ENCODE data around the gene GAB3. TPM values are rescaled to one million over a fixed set of nuclear protein-coding genes. Genes with fewer than 3 reads are reported as not detected.

GAB3 gene
- total and polyA plus RNA-seq, 2 donors (not counting 3 experiments of a cell fraction or from before 2014, with no cell fraction given), result 6.0 to 6.2 TPM

- no peaks in the 10 kb centered on the region for H3K27me3 ChIP-seq (ENCODE audit: control insufficient read depth in 2 of 2, insufficient read depth in 2 of 2, low read length in 2 of 2)
- H3K4me1 ChIP-seq (ENCODE audit: control insufficient read depth, extremely low read depth, insufficient read depth, low read length), result peaks cover 90% of the 10 kb centered on the region
- H2AFZ ChIP-seq (ENCODE audit: low read depth, low read length), result peak overlapping the region; percentile 79
- ChIA-PET POLR2A (no interaction called here), CTCF (interaction anchor here (2.2 kb wide), 1 partner anchor 15 kb away, joined by 12 read pairs; no protein-coding TSS in a partner anchor)
- H3K9me1 ChIP-seq (replicated peaks; ENCODE audit: control insufficient read depth, extremely low read depth, insufficient read depth, low read length), result no peaks in the 10 kb centered on the region
- peak; percentile 73 for DNase-seq (ENCODE audit: low read depth, low spot score)
- peak overlapping the region; percentile 93 for H3K27ac ChIP-seq (ENCODE audit: insufficient read depth, low read depth, low read length)
- dilution Hi-C loops (cut with MboI; ENCODE audit: extremely low pct_ligation_motif_present, low sequenced_read_pairs) (no loop called here), intact Hi-C loops (cut with micrococcal nuclease) (loop anchor here (2.0 kb wide), 1 partner anchor 15 kb away; no protein-coding TSS in a partner anchor)
- BruUV-seq (replicated peaks), result no TSS peak
- no peaks in the 10 kb centered on the region for H4K20me1 ChIP-seq (replicated peaks; ENCODE audit: control insufficient read depth, extremely low read depth, insufficient read depth, low read length)
- no peaks in the 10 kb centered on the region for H3K9me3 ChIP-seq (replicated peaks; ENCODE audit: control insufficient read depth, insufficient read depth, low read length)
- no peaks in the 10 kb centered on the region for H3K79me2 ChIP-seq (ENCODE audit: control insufficient read depth, insufficient read depth, low read length)
- peak; percentile 28 for FAIRE-seq
- H3K4me2 ChIP-seq (ENCODE audit: insufficient read depth, low read length), result peak overlapping the region; percentile 56
- no peaks in the 10 kb centered on the region for H3K36me3 ChIP-seq (ENCODE audit: control insufficient read depth in 2 of 2, extremely low read depth in 1 of 2, insufficient read depth in 2 of 2, low read length in 2 of 2)
- peak overlapping the region; percentile 59 for H3K9ac ChIP-seq (replicated peaks; ENCODE audit: extremely low read depth, insufficient read depth, low read length)
- no peak overlapping the region for H3K4me3 ChIP-seq (replicated peaks in 1 of 3; ENCODE audit: insufficient read depth in 1 of 3, low read depth in 1 of 3, low read length in 3 of 3)
- no peak for TF ChIP-seq GATA2 (IDR thresholded peaks at IDR 0.05; ENCODE audit: insufficient read depth, insufficient read length, low read depth, low read length)
- no peak for TF ChIP-seq POLR2AphosphoS5 (IDR thresholded peaks at IDR 0.05; ENCODE audit: insufficient read depth, low read depth, low read length)
- TF ChIP-seq MAX (IDR thresholded peaks at IDR 0.05; ENCODE audit: insufficient read depth, insufficient read length), result no peak
- no peak for TF ChIP-seq POLR2A (IDR thresholded peaks at IDR 0.05; ENCODE audit: low read depth, low read length)
Observed at GRCh38 chrX:154734061-154734781, 16.7 kb downstream of the GAB3 start.

GRCh38 chrX:154733066-154733425 is 17.8 kb downstream of the GAB3 start:
- TF ChIP-seq CTCF (IDR thresholded peaks at IDR 0.05; ENCODE audit: extremely low read depth in 1 of 2, insufficient read depth in 1 of 2, low read depth in 1 of 2, low read length in 2 of 2), result no peak
- no peak for TF ChIP-seq POLR2A (IDR thresholded peaks at IDR 0.05; ENCODE audit: low read depth, low read length)
- no peak for TF ChIP-seq MAX (IDR thresholded peaks at IDR 0.05; ENCODE audit: insufficient read depth, insufficient read length)
- TF ChIP-seq JUN (IDR thresholded peaks at IDR 0.05; ENCODE audit: borderline replicate concordance, insufficient read depth, insufficient read length, low read depth), result no peak
- no peak for TF ChIP-seq MYC (IDR thresholded peaks at IDR 0.05; ENCODE audit: low read depth, low read length)
- TF ChIP-seq POLR2AphosphoS5 (IDR thresholded peaks at IDR 0.05; ENCODE audit: insufficient read depth, low read depth, low read length), result no peak
- no peak for TF ChIP-seq GATA2 (IDR thresholded peaks at IDR 0.05; ENCODE audit: insufficient read depth, insufficient read length, low read depth, low read length)
- no peak for TF ChIP-seq FOS (IDR thresholded peaks at IDR 0.05; ENCODE audit: borderline replicate concordance, insufficient read depth, low read length)
- TF ChIP-seq EZH2 (IDR thresholded peaks at IDR 0.05; ENCODE audit: borderline replicate concordance, low read depth, low read length, severe bottlenecking), result no peak
- H3K9me1 ChIP-seq (replicated peaks; ENCODE audit: control insufficient read depth, extremely low read depth, insufficient read depth, low read length), result no peaks in the 10 kb centered on the region
- H3K27ac ChIP-seq (ENCODE audit: insufficient read depth, low read depth, low read length), result peak overlapping the region; percentile 93
- H3K4me2 ChIP-seq (ENCODE audit: insufficient read depth, low read length), result peak overlapping the region; percentile 27
- DNase-seq (ENCODE audit: low read depth, low spot score), result no peak
- H3K4me1 ChIP-seq (ENCODE audit: control insufficient read depth, extremely low read depth, insufficient read depth, low read length), result peaks cover 95% of the 10 kb centered on the region
- no TSS peak for BruUV-seq (replicated peaks)
- H2AFZ ChIP-seq (ENCODE audit: low read depth, low read length), result no peak overlapping the region
- FAIRE-seq, result peak; percentile 55
- peak overlapping the region; percentile 0 for H3K9ac ChIP-seq (replicated peaks; ENCODE audit: extremely low read depth, insufficient read depth, low read length)
- dilution Hi-C loops (cut with MboI; ENCODE audit: extremely low pct_ligation_motif_present, low sequenced_read_pairs) (no loop called here), intact Hi-C loops (cut with micrococcal nuclease) (no loop called here)
- H3K9me3 ChIP-seq (replicated peaks; ENCODE audit: control insufficient read depth, insufficient read depth, low read length), result no peaks in the 10 kb centered on the region
- ChIA-PET CTCF (interaction anchor here (4.7 kb wide), 1 partner anchor 16 kb away, joined by 26 read pairs; no protein-coding TSS in a partner anchor), POLR2A (no interaction called here)
- H3K79me2 ChIP-seq (ENCODE audit: control insufficient read depth, insufficient read depth, low read length), result no peaks in the 10 kb centered on the region
- H4K20me1 ChIP-seq (replicated peaks; ENCODE audit: control insufficient read depth, extremely low read depth, insufficient read depth, low read length), result no peaks in the 10 kb centered on the region
- no peaks in the 10 kb centered on the region for H3K27me3 ChIP-seq (ENCODE audit: control insufficient read depth in 2 of 2, insufficient read depth in 2 of 2, low read length in 2 of 2)
- H3K4me3 ChIP-seq (replicated peaks in 1 of 3; ENCODE audit: insufficient read depth in 1 of 3, low read depth in 1 of 3, low read length in 3 of 3), result no peak overlapping the region
- no peaks in the 10 kb centered on the region for H3K36me3 ChIP-seq (ENCODE audit: control insufficient read depth in 2 of 2, extremely low read depth in 1 of 2, insufficient read depth in 2 of 2, low read length in 2 of 2)
